HG02763 (cell line): ENCODE results near the gene RDM1.

Experiments used
- ATAC-seq: cut with Tn5 transposase; IDR thresholded peaks from one replicate; pipeline ENCODE4 v1.9.1; 2021; ENCODE audit warnings: mild to moderate bottlenecking, moderate library complexity; ENCODE audit not compliant: unreplicated experiment

RDM1 gene

DNA sequence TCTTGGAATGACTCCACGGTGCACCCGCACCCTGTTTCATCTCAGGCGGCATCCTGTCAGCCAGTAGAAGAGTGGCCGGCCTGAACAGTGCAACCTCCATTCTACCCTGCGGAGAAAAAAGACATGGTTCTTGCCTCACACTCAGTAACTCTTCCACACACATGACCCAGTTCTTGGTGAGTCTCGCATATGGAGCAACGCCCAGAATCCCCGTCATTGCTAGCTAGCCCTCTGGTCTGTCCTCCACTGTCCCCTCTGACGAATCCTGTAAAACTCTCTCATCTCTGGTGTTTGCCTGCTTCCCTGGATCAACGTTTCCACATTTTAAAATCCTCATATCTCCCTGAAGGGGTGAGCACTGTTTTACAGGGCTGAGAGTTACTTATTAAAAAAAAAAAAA, 4.2 kb upstream of the RDM1 start:
- no peak for ATAC-seq

DNA sequence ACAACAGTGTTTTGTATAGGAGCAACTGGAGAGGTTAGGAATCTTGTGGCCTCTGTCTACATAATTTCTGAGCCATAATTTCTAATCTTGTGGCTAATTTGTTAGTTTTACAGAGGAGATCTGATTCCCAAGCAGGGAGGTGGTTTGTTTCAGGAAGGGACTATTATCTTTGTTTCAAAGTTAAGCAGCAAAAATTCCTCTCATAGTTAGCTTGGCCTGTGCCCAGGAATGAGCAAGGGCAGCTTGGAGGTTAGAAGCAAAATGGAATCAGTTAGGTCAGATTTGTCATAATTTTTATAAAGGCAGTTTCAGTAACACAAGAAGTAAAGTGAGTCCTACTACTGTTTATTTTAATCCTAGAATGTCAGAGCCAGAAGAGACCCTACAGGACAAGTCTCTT, 2.0 kb upstream of the RDM1 start:
- ATAC-seq, result no peak

- ATAC-seq, result no peak
Observed at GRCh38 chr17:35931794-35932425, 1.3 kb upstream of the RDM1 start.

GRCh38 chr17:35927714-35928113, 2.9 kb downstream of the RDM1 start:
- ATAC-seq, result no peak

- no peak for ATAC-seq
Observed at GRCh38 chr17:35923609-35924114, 6.9 kb downstream of the RDM1 start.

DNA sequence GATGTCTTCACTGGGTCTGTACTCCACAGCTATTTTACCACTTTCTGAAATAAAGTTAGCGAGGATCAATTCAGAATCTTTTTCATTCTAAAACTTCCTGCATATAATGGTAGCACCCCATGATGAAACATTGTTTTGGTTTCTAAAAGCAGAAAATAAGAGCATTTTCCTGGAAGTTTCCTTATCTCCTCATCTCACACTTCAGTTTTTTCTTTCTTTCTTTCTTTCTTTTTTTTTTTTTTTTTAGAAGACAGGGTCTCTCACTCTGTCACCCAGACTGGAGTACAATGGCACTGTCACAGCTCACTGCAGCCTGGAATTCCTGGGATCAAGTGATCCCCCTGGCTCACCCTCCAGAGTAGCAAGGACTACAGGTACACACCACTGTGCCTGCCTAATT, 10.3 kb downstream of the RDM1 start:
- ATAC-seq, result no peak

GRCh38 chr17:35918665-35919064, 11.9 kb downstream of the RDM1 start:
- no peak for ATAC-seq

GRCh38 chr17:35917519-35918213, 12.9 kb downstream of the RDM1 start:
- no peak for ATAC-seq

DNA sequence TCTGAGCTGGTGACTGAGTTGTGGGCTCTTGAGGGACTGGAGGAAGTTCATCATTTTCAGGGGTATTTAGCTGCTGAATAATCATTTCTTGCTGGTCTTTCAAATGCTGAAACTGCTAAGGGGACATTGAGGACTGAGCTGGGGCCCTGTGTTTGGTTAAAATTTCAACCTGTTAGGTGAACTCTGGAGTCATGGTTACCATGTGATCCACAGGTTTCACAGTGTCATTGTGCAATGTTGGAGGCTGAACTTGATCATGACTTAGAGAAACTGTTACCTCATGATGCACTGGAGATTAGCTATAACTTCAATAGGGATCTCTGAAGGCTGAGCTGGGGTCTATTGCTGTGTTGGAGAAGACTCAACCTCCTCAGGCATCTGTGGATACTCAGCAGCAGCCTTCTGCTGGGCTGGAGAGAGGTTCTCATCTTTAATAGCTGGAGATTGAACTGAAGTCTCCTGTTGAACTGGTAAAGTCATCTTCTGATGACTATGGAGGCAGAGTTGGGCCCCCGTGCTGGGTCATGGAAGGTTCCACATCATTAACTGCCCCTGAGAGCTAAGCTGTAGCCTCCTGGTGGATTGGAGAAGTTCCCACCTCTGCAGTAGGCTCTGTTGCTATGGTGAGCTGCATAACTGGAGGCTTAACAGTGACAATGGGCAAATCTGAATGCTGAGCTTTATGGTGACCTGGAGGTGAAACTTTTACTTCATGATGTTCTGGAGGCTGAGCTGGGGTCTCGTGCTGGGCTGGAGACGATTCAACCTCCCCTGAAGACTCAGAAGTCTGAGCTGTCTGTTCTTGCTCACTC, 15.2 kb downstream of the RDM1 start:
- no peak for ATAC-seq

- ATAC-seq, result no peak
Observed at GRCh38 chr17:35914354-35914753, 16.2 kb downstream of the RDM1 start.

DNA sequence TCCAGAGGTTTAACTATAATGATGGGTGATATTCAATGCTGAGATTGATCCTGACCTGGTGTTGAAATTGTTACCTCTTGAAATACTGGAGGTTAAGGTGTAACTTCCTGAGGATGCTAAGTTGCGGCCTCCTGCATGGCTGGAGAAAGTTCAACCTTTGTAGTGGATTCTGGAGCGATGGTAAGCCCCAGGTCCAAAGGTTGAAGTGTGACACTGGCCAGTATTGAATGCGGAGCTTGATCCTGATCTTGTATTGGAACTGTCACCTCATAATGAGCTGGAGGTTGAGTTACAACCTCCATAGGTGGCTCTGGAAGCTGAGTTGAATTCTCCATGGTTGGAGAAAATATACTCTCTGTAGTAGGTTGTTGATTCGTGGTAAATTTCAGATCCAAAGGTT, 17.0 kb downstream of the RDM1 start:
- ATAC-seq, result no peak

DNA sequence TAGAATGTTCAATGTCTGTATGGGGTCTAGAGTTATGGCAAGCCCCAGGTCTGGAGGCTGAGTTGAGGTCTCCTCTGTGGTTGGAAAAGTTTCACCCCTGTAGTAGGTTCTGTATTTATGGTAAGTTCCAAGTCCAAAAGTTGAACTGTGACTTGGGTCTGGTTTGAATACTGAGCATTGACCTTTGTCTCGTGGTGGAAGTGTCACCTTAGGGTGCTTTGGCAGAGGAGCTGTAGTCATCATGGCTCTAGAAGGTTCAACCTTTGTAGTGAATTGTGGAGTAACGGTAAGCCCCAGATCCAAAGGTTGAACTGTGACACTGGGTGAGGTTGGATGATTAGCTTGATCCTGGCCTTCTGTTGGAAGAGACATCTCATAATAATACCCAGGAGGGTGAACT, 17.6 kb downstream of the RDM1 start:
- no peak for ATAC-seq

- no peak for ATAC-seq
Observed at GRCh38 chr17:35912339-35912912, 18.1 kb downstream of the RDM1 start.

DNA sequence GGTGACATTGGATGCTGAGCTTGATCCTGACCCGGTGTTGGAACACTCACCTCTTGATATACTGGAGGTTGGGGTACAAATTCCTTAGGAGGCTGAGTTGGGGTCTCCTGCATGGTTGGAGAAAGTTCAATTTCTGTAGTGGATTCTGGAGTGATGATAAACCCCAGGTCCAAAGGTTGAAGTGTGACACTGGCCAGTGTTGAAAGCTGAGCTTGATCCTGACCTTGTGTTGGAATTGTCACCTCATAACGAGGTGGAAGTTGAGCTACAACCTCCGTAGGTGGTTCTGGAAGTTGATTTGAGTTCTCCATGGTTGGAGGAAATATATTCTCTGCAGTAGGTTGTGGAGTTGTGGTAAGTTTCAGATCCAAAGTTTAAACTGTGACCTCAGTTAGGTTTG, 21.2 kb downstream of the RDM1 start:
- no peak for ATAC-seq

DNA sequence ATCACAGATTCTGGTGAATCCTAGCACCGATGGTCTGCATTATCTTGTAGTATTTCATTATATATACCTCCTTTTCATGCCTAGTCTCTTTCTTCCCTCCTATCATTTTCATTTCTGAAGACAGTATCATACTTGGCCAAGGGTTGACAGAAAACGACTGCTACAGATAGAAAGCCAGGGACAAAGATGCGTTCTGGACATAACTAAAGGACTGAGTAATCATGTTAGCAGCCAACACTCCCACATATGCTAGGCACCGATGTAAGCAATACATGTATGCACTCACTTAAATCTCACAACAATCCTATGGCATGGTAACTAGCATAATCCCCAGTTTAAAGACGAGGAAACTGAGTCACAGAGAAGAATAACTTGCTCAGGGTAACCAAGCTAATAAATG, 22.9 kb downstream of the RDM1 start:
- no peak for ATAC-seq

- ATAC-seq, result no peak
Observed at GRCh38 chr17:35906926-35907637, 23.5 kb downstream of the RDM1 start.

- no peak for ATAC-seq
Observed at GRCh38 chr17:35906191-35906925, 24.2 kb downstream of the RDM1 start.

GRCh38 chr17:35903451-35903850, 27.1 kb downstream of the RDM1 start:
- ATAC-seq, result no peak

DNA sequence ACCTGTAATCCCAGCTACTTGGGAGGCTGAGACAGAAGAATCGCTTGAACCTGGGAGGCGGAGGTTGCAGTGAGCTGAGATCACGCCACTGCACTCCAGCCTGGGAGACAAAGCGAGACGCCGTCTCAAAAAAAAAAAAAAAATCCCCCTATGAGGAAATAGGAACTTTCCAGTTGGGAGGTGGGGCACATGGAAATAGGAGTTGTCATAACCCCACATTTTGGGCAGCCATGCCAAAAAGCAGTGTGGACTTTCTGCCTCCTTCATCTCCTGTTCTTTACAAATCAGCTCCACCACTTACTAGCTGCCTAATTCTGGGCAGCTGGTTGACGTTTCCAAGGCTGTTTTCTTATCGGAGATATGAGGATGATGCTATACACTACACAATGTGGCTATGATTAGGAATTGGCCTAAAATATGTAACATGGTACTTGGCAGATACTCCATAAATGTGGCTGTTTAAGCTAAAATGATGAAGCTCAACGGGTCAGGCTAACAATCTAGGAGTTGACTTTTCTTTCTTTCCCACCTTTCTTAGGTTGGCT, 28.9 kb downstream of the RDM1 start:
- no peak for ATAC-seq
